GM21619 (cell line): ENCODE measurements around the gene TMEM184A.

Source experiments
- ATAC-seq: cut with Tn5 transposase; IDR thresholded peaks from one replicate; pipeline ENCODE4 v1.9.1; 2021; ENCODE audit not compliant: unreplicated experiment

TMEM184A gene

GRCh38 chr7:1555813-1556543, at the start of gene TMEM184A:
Gene TMEM184A (minus strand): TSS chr7:1556205. CDS start chr7:1555484, 721 bp downstream.
- ATAC-seq: no peak

- ATAC-seq: no peak
These were observed 48.4 kb upstream of the TMEM184A start for GRCh38 chr7:1604383-1604782.

- no peak for ATAC-seq
These were observed 47.6 kb upstream of the TMEM184A start for GRCh38 chr7:1603346-1604225.

GRCh38 chr7:1602386-1602785, 46.4 kb upstream of the TMEM184A start:
- ATAC-seq: no peak

- no peak for ATAC-seq
These were observed 46.0 kb upstream of the TMEM184A start for GRCh38 chr7:1601956-1602355.

- no peak for ATAC-seq
These were observed 43.8 kb upstream of the TMEM184A start for GRCh38 chr7:1599640-1600395.

- no peak for ATAC-seq
These were observed 43.1 kb upstream of the TMEM184A start for GRCh38 chr7:1598961-1599639.

- ATAC-seq: no peak
These were observed 42.3 kb upstream of the TMEM184A start for GRCh38 chr7:1598286-1598685.

GRCh38 chr7:1597791-1598190, 41.8 kb upstream of the TMEM184A start:
- ATAC-seq: no peak

- ATAC-seq: no peak
These were observed 41.2 kb upstream of the TMEM184A start for GRCh38 chr7:1597066-1597760.

- no peak for ATAC-seq
These were observed 40.4 kb upstream of the TMEM184A start for GRCh38 chr7:1596181-1597043.

GRCh38 chr7:1595636-1596035, 39.6 kb upstream of the TMEM184A start:
- no peak for ATAC-seq

GRCh38 chr7:1595027-1595426, 39.0 kb upstream of the TMEM184A start:
- ATAC-seq: no peak

GRCh38 chr7:1593904-1594421, 38.0 kb upstream of the TMEM184A start:
- no peak for ATAC-seq

- ATAC-seq: no peak
These were observed 37.3 kb upstream of the TMEM184A start for GRCh38 chr7:1593091-1593866.

- no peak for ATAC-seq
These were observed 36.4 kb upstream of the TMEM184A start for GRCh38 chr7:1592299-1592871.

GRCh38 chr7:1591876-1592275, 35.9 kb upstream of the TMEM184A start:
- ATAC-seq: no peak

- no peak for ATAC-seq
These were observed 35.4 kb upstream of the TMEM184A start for GRCh38 chr7:1591396-1591795.
